Glutamatergic neuron (in vitro differentiated cells): ENCODE results near the gene DNAJC4. TPM values are rescaled to one million over a fixed set of nuclear protein-coding genes. Genes with fewer than 3 reads are reported as not detected.

Experiments
- DNase-seq: peaks from one replicate; pipeline ENCODE4 v3.0.0; 2022
- H3K27ac Mint-ChIP-seq: one replicate; pipeline ENCODE4 v1.8.0; 2020; ENCODE audit warnings: mild to moderate bottlenecking, mixed read lengths, inconsistent platforms; ENCODE audit not compliant: unreplicated experiment
- H3K27me3 Mint-ChIP-seq: one replicate; pipeline ENCODE4 v1.8.0; 2020; ENCODE audit warnings: mild to moderate bottlenecking, moderate library complexity, mixed read lengths, inconsistent platforms; ENCODE audit not compliant: unreplicated experiment
- H3K36me3 Mint-ChIP-seq: one replicate; pipeline ENCODE4 v1.8.0; 2020; ENCODE audit warnings: mild to moderate bottlenecking, mixed read lengths, inconsistent platforms; ENCODE audit not compliant: unreplicated experiment
- H3K4me1 Mint-ChIP-seq: one replicate; pipeline ENCODE4 v1.8.0; 2020; ENCODE audit warnings: mild to moderate bottlenecking, low read depth, mixed read lengths, inconsistent platforms; ENCODE audit not compliant: unreplicated experiment
- H3K4me3 Mint-ChIP-seq: one replicate; pipeline ENCODE4 v1.8.0; 2020; ENCODE audit warnings: mild to moderate bottlenecking, mixed read lengths, inconsistent platforms; ENCODE audit not compliant: unreplicated experiment
- H3K9me3 Mint-ChIP-seq: one replicate; pipeline ENCODE4 v1.8.0; 2020; ENCODE audit warnings: mild to moderate bottlenecking, moderate library complexity, mixed read lengths, inconsistent platforms; ENCODE audit not compliant: unreplicated experiment
- CTCF ChIP-seq: fragments of 200-600 bp; sonication (generic); IDR thresholded peaks from one replicate; pipeline ENCODE4 v1.5.0; 2021; ENCODE audit not compliant: partially characterized antibody, unreplicated experiment
- total RNA-seq: library from RNA; stranded (reverse); fragmentation: NEBNext Ultra II Directional; extraction: Animal tissue kit (Norgen Biotek cat#: 25700); gene quantifications from one replicate; pipeline ENCODE4 v1.2.1, GENCODE V29; 2021; ENCODE audit not compliant: unreplicated experiment

DNAJC4 gene
- total RNA-seq, 1 donor from 2014 or later: 30.5 TPM

- TF ChIP-seq CTCF: no peak
- peaks cover 1% of the 10 kb centered on the region for H3K9me3 Mint-ChIP-seq
- no peak for DNase-seq
- no peaks in the 10 kb centered on the region for H3K36me3 Mint-ChIP-seq
- H3K4me3 Mint-ChIP-seq: no peak overlapping the region
- H3K27me3 Mint-ChIP-seq: peaks cover 15% of the 10 kb centered on the region
- H3K4me1 Mint-ChIP-seq: peaks cover 1% of the 10 kb centered on the region
- no peak overlapping the region for H3K27ac Mint-ChIP-seq
Measured at GRCh38 chr11:64238076-64238475, 7.7 kb downstream of the DNAJC4 start.

GRCh38 chr11:64238999-64239398, 8.7 kb downstream of the DNAJC4 start:
- Mint-ChIP-seq H3K27me3 (peaks cover 14% of the 10 kb centered on the region), H3K27ac (peak overlapping the region; percentile 38), H3K36me3 (no peaks in the 10 kb centered on the region), H3K4me1 (peaks cover 1% of the 10 kb centered on the region), H3K4me3 (peak overlapping the region; percentile 42), H3K9me3 (peaks cover 9% of the 10 kb centered on the region)
- no peak for DNase-seq
- TF ChIP-seq CTCF: no peak

- H3K36me3 Mint-ChIP-seq: no peaks in the 10 kb centered on the region
- H3K4me1 Mint-ChIP-seq: peaks cover 1% of the 10 kb centered on the region
- H3K4me3 Mint-ChIP-seq: peak overlapping the region; percentile 94
- peaks cover 11% of the 10 kb centered on the region for H3K9me3 Mint-ChIP-seq
- DNase-seq: no peak
- TF ChIP-seq CTCF: no peak
- peaks cover 14% of the 10 kb centered on the region for H3K27me3 Mint-ChIP-seq
- peak overlapping the region; percentile 86 for H3K27ac Mint-ChIP-seq
Measured at GRCh38 chr11:64239662-64240434, 9.5 kb downstream of the DNAJC4 start.

GRCh38 chr11:64240435-64241240, 10.3 kb downstream of the DNAJC4 start, which contains the start of gene FKBP2:
TSS of gene FKBP2 (plus strand) at chr11:64241095. CDS start at chr11:64242388, 1,293 bp downstream.
- Mint-ChIP-seq H3K9me3 (peaks cover 10% of the 10 kb centered on the region), H3K27me3 (peaks cover 8% of the 10 kb centered on the region), H3K4me1 (peaks cover 1% of the 10 kb centered on the region), H3K4me3 (peak within 1 kb of the TSS; percentile 94), H3K36me3 (no peaks in the 10 kb centered on the region), H3K27ac (peak within 1 kb of the TSS; percentile 86)
- peak; percentile 97 for DNase-seq
- no peak for TF ChIP-seq CTCF

- peak overlapping the region; percentile 94 for H3K4me3 Mint-ChIP-seq
- peaks cover 10% of the 10 kb centered on the region for H3K9me3 Mint-ChIP-seq
- peak; percentile 100 for DNase-seq
- no peaks in the 10 kb centered on the region for H3K36me3 Mint-ChIP-seq
- TF ChIP-seq CTCF: no peak
- H3K27me3 Mint-ChIP-seq: peaks cover 7% of the 10 kb centered on the region
- H3K4me1 Mint-ChIP-seq: peaks cover 1% of the 10 kb centered on the region
- H3K27ac Mint-ChIP-seq: peak overlapping the region; percentile 86
Measured at GRCh38 chr11:64241241-64241490, 10.8 kb downstream of the DNAJC4 start.
